IPS-18a (cell line): ENCODE results near the gene FRA10AC1.

Source experiments
- H3K27ac ChIP-seq: one replicate; pipeline ENCODE4 v1.5.1; 2013; ENCODE audit warnings: low read length
- H3K27me3 ChIP-seq: one replicate; pipeline ENCODE4 v1.6.1; 2013; ENCODE audit warnings: mild to moderate bottlenecking, low read length; ENCODE audit not compliant: control insufficient read depth, insufficient read depth
- H3K36me3 ChIP-seq: one replicate; pipeline ENCODE4 v1.6.1; 2013; ENCODE audit warnings: low read depth, low read length; ENCODE audit not compliant: control insufficient read depth
- H3K4me1 ChIP-seq: one replicate; pipeline ENCODE4 v1.6.1; 2013; ENCODE audit warnings: low read depth, low read length; ENCODE audit not compliant: control insufficient read depth
- H3K4me3 ChIP-seq: one replicate; pipeline ENCODE4 v1.5.1; 2013; ENCODE audit warnings: low read length
- H3K9ac ChIP-seq: one replicate; pipeline ENCODE4 v1.6.1; 2013; ENCODE audit warnings: mild to moderate bottlenecking, low read length, moderate library complexity
- H3K9me3 ChIP-seq: one replicate; pipeline ENCODE4 v1.6.1; 2013; ENCODE audit warnings: low read depth, low read length; ENCODE audit not compliant: control insufficient read depth

Gene FRA10AC1

GRCh38 chr10:93620925-93621324, 81.5 kb downstream of the FRA10AC1 start:
- Histone ChIP-seq H3K9me3 (no peaks in the 10 kb centered on the region), H3K27ac (no peak overlapping the region), H3K36me3 (no peaks in the 10 kb centered on the region), H3K4me1 (peaks cover 12% of the 10 kb centered on the region), H3K27me3 (no peaks in the 10 kb centered on the region), H3K4me3 (no peak overlapping the region), H3K9ac (no peak overlapping the region)
